ENCODE measurements around the gene LMNTD2. TPM values are rescaled to one million over a fixed set of nuclear protein-coding genes. Genes with fewer than 3 reads are reported as not detected.

Gene LMNTD2
- total RNA-seq, 1 donor from 2014 or later, result 5.9 TPM

DNA sequence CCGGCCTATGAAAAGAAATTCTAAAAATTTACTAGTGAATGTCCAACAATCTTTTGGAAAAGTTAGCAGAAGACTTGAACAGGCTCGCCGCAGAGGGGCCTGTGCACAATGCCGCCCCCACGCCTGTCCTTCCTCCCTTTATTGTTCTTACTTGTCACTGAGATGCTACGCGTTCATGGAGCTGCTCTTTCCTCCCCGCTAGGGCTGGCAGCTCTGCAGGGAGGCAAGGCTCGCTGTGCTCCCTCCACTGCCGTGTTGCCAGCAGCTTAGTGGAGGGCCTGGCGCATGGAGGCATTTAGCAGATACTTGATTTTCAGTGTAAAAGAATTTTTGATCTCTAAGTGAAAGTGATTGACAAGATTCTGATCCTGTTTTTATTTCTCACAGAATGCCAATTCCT is 30.5 kb upstream of the LMNTD2 start:
- intact Hi-C loops (cut with DNase I), result no loop called here
- H3K4me3 ChIP-seq, result no peak overlapping the region
- H3K36me3 ChIP-seq, result peaks cover 92% of the 10 kb centered on the region
- H3K9me3 ChIP-seq, result no peaks in the 10 kb centered on the region
- H3K27ac ChIP-seq, result no peak overlapping the region
- ATAC-seq (no peak), DNase-seq (no peak)
- H3K27me3 ChIP-seq, result no peaks in the 10 kb centered on the region
- TF ChIP-seq, protein P1, sequence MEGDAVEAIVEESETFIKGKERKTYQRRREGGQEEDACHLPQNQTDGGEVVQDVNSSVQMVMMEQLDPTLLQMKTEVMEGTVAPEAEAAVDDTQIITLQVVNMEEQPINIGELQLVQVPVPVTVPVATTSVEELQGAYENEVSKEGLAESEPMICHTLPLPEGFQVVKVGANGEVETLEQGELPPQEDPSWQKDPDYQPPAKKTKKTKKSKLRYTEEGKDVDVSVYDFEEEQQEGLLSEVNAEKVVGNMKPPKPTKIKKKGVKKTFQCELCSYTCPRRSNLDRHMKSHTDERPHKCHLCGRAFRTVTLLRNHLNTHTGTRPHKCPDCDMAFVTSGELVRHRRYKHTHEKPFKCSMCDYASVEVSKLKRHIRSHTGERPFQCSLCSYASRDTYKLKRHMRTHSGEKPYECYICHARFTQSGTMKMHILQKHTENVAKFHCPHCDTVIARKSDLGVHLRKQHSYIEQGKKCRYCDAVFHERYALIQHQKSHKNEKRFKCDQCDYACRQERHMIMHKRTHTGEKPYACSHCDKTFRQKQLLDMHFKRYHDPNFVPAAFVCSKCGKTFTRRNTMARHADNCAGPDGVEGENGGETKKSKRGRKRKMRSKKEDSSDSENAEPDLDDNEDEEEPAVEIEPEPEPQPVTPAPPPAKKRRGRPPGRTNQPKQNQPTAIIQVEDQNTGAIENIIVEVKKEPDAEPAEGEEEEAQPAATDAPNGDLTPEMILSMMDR (IDR thresholded peaks at IDR 0.05), result no peak
- H3K4me1 ChIP-seq, result no peaks in the 10 kb centered on the region

DNA sequence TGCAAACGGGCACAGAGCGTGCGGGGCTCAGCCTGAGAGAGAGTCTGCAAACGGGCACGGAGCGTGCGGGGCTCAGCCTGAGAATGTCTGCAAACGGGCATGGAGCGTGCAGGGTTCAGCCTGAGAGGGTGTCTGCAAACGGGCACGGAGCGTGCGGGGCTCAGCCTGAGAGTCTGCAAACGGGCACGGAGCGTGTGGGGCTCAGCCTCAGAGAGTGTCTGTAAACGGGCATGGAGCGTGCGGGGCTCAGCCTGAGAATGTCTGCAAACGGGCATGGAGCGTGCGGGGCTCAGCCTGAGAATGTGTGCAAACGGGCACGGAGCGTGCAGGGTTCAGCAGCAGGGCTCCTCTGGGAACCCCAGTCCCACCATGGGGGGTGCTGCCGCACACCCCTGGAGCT is 29.3 kb upstream of the LMNTD2 start:
- Histone ChIP-seq H3K9me3 (no peaks in the 10 kb centered on the region), H3K27me3 (no peaks in the 10 kb centered on the region), H3K36me3 (peaks cover 81% of the 10 kb centered on the region), H3K4me3 (no peak overlapping the region), H3K27ac (no peak overlapping the region), H3K4me1 (no peaks in the 10 kb centered on the region)
- intact Hi-C loops (cut with DNase I), result no loop called here
- DNase-seq, result no peak
- TF ChIP-seq, protein P1 (IDR thresholded peaks at IDR 0.05), result no peak
- ATAC-seq, result no peak

DNA sequence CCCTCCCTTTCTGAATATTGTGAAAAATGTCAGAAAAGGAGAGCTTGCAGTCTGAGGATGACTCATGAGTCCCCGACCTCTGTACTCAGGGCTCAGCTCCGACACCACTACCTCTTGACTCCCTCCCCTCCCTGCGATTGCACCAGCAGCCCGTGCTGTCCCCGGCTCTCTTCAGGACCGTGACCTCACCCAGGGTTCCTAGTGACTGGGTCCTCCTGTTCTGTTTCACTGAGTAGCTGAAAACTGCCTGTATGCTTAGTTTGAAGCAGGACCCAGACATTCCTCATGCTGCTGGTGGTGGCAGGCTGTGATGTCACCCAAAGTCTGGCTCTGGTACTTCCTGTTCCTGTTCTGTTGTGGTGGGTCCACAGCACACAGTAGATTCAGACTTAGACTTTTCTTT is 27.4 kb upstream of the LMNTD2 start:
- intact Hi-C loops (cut with DNase I), result no loop called here
- Histone ChIP-seq H3K4me3 (no peak overlapping the region), H3K4me1 (no peaks in the 10 kb centered on the region), H3K36me3 (peaks cover 81% of the 10 kb centered on the region), H3K27me3 (no peaks in the 10 kb centered on the region), H3K27ac (peak overlapping the region; percentile 58), H3K9me3 (no peaks in the 10 kb centered on the region)
- DNase-seq (peak; percentile 82), ATAC-seq (peak; percentile 91)
- TF ChIP-seq, protein P1 (IDR thresholded peaks at IDR 0.05), result no peak

DNA sequence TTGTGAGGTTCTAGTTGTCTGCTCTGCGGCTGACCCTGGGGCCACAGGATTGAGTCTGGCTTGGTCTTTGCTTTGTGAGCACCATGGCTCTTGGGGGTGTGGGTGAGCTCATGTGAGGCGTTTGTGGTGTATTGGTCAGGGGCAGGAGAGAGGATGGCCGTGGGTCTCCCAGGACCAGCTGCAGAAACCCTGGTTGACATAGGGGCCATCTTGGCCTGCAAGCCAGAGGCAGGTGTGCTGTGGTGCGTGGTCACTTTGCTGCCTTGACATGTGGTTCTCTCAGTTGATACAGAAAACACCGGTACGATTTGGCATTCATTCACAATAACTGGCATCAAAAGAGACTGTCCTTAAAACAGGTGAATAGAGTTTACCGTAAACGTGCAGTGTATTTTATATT is 27.0 kb upstream of the LMNTD2 start:
- Histone ChIP-seq H3K36me3 (peaks cover 79% of the 10 kb centered on the region), H3K9me3 (no peaks in the 10 kb centered on the region), H3K27me3 (no peaks in the 10 kb centered on the region), H3K4me1 (no peaks in the 10 kb centered on the region), H3K4me3 (no peak overlapping the region), H3K27ac (no peak overlapping the region)
- TF ChIP-seq, protein P1 (IDR thresholded peaks at IDR 0.05), result no peak
- intact Hi-C loops (cut with DNase I), result no loop called here
- no peak for ATAC-seq
- DNase-seq, result no peak

DNA sequence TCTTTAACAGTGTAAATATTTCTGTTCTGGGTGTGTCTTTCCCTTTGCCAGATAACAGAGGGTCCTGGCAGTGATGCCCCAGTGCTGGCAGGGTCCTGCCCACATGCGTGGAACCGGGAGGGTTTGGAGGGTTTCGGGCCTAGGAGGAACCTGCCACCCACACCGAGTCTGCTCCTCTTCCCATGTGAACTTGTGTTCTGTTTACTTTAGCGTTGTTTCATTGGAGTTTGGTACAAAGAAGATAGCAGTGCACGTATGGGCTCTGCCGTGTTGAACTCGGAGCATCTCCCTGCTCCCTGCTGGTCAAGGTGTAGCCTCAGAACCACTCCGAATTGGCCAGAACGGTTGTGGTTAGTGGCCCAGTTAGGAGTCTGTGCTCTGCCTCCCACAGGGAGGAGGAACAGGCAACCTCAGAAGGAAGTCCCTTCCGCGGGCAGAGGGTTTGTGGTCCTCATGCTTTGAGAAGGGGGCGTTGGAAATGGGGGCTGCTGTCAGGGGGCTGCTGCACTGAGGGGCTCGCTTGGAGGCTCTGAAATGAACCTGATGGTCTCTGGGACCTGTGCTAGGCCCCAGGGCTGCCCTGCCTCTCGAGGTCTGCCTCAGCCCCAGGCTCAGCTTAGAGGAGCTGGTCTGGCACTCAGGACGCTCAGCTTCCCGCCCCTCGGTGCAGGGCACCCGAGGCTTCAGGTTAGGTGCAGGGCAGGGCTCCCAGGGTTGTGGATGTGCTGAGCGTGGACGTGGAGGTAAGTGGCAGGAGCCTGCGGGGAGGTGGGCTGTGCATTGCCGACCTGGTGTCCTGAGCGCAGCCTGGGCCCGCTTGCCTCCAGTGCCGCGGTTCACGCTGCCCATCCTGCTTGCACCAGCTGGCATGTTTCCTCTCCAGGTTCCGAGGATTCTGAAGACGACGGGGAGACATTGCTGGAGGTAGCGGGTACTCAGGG is 26.1 kb upstream of the LMNTD2 start:
- Histone ChIP-seq H3K27me3 (no peaks in the 10 kb centered on the region), H3K27ac (no peak overlapping the region), H3K4me1 (no peaks in the 10 kb centered on the region), H3K9me3 (no peaks in the 10 kb centered on the region), H3K4me3 (no peak overlapping the region), H3K36me3 (peaks cover 81% of the 10 kb centered on the region)
- intact Hi-C loops (cut with DNase I), result no loop called here
- TF ChIP-seq, protein P1 (IDR thresholded peaks at IDR 0.05), result no peak
- DNase-seq (no peak), ATAC-seq (peak; percentile 6)
